HG03135 (cell line): ENCODE measurements around the gene XIAP.
A peak's percentile ranks its signal among the peaks of the same experiment; 100 is the strongest.

Source experiments
- ATAC-seq: cut with Tn5 transposase; IDR thresholded peaks from one replicate; pipeline ENCODE4 v1.9.1; 2021; ENCODE audit warnings: mild to moderate bottlenecking, moderate library complexity; ENCODE audit not compliant: unreplicated experiment

XIAP gene

GRCh38 chrX:123949846-123950245 lies 90.0 kb downstream of the XIAP start:
- no peak for ATAC-seq

- no peak for ATAC-seq
Measured at GRCh38 chrX:123959281-123960063, 99.6 kb downstream of the XIAP start.

GRCh38 chrX:123960956-123961267 lies 101.1 kb downstream of the XIAP start:
- no peak for ATAC-seq

GRCh38 chrX:123961268-123962005 lies 101.6 kb downstream of the XIAP start, which contains the start of gene STAG2:
Gene STAG2 (plus strand): TSS chrX:123961706. CDS start chrX:124022628, 60,922 bp downstream.
- no peak for ATAC-seq

- ATAC-seq, result no peak
Measured at GRCh38 chrX:123962006-123962467, 102.2 kb downstream of the XIAP start.

GRCh38 chrX:123962794-123963373 lies 103.0 kb downstream of the XIAP start:
- ATAC-seq, result peak; percentile 56
